ENCODE measurements around the gene CHI3L1.

CHI3L1 gene

DNA sequence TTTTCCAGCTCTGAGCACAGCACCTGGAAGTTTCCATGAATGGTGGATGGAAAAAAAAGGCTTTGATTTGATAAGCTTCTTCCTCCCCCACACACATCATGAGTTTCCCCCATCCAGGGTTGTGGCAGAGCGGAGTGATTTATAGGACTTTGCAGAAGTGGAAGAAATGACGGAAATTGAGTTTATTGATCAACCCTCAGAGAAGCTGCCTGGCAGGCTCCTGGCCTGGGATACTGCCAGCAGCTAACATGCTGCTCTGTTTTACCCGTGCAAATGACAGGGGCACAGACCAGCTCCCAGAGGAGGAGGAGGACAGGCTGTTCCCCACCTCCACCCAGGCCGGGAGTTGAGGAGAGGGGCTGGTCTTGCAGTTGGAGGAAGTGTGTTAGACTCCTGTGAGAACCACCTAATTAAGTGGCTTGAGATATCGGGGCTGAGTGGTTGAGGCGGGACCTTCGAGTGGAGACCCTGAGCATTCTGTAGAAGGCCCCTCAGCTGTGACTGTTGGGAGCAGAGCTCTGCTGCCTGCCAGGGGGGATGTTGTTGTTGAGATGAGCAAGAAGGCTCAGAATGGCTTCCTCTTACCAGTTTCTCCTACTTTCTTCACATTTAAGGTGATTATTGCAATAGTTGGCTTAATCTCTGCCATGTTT, 37.2 kb downstream of the CHI3L1 start:
- DNase-seq: no peak

DNA sequence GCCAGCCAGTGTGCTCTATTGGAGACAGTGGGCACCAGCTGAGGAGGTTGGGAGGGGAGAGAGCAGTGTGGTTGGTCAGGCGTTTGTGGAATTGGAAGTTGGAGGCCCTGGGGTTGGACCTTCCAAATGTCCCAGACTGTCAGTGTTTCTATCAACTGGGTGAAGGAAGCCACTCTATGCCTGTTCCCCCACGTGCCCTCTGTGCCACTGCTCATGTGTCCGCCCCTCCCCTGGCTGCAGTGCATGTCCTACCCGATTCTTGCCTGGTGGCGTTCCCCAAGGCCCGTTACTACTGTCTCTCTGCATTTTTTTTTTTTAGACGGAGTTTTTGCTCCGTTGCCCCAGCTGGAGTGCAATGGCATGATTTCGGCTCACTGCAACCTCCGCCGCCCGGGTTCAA, 37.9 kb downstream of the CHI3L1 start:
- DNase-seq: no peak

DNA sequence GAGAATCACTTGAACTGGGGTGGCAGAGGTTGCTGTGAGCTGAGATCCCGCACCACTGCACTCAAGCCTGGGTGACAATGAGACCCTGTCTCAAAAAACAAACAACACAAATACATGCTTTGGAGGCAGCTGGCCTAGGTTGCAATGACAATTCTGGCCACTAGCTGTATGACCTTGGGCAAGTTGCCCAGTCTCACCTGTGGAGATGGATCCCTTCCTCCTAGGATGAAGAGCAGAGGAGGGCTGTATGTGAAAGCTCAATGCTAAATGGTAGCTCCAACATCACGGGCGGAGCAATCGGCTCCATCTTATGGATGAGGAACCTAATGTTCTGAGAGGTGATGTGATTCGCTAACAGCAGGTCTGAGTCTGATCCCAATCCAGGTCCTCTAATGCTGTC, 38.4 kb downstream of the CHI3L1 start:
- DNase-seq: no peak

DNA sequence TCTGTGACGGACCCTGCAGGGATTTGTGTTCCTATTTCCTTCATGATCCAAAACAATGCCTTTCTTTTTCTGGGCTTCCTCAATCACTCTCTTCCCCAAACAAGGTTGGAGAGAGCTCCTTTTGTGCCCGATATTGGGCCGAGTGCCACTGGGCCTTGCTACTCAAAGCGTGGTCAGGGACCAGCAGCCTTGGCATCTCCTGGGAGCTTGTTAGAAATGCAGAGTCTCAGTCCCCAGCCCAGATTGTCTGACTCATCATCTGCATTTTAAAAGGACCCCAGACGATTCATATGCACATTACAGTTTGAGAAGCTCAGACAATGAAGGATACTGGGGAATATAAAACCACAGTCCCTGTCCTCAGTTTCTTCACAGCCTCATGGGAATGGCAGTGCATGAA, 39.1 kb downstream of the CHI3L1 start:
- DNase-seq: no peak

DNA sequence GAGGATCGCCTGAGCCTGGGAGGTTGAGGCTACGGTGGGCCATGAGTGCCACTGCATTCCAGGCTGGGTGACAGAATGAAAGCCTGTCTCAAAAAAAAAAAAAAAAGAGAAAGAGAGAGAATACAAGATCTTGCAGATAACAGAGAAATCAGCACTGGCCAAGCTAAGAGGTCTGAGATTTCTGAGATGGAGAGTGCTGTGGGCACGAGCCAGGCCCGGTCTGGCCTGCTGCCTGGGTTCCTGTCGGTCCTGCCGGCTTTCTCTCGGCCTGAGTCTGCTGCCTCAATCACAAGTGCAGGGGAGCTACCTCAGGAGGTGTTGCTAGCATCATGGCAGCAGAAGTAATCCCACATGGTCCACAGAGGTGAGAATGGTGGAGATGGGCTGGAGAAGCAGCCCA, 40.0 kb downstream of the CHI3L1 start:
- no peak for DNase-seq

DNA sequence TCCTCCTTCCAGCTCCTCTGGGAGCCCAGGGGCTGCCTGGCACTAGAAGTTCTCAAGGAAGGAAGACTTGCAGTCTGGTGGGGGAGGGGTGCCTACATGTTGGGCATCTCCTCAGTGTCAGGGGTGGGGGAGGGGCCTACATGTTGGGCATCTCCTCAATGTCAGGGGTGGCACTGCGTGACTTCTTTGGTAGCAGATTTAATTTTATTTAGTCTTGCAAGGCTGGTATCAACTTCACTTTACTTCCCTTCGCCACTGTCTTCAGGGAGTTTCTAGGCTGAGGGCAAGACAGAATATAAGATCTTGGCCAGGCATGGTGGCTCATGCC, 40.5 kb downstream of the CHI3L1 start:
- DNase-seq: no peak

DNA sequence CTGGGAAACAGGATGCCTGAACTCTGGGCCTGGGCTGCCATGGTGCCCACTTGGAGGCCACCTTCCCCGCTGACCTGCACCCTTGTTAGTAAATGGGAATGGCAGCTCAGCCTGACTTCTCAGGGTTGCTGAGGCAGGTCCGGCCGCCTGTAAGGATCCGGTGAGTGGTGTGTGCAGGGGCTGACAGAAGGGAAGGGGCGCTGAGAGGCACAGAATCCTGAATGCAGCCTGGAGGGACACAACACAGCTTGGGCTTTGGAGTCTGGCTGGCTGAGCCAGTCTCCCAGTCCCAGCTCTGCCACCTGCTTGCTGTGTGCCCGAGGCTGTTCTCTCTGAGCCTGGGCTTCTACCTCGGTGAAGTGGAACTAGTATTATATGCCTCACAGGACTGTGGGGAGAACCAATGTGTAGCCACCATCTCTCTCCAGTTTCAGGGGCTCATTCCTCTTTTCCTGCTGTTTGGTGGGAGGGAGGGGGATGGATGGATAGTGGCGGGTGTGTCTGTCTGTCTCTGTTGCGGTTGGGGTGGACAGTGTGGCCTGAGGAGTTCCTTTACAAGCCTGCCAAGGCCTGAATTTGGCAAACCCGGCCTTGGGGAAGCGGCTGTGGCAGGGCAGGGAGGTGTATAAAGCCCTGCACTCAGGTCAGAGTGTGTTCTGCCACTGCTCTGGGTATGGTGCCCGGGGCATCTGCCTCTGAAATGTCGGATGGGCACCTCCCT, 41.0 kb downstream of the CHI3L1 start:
- no peak for DNase-seq

DNA sequence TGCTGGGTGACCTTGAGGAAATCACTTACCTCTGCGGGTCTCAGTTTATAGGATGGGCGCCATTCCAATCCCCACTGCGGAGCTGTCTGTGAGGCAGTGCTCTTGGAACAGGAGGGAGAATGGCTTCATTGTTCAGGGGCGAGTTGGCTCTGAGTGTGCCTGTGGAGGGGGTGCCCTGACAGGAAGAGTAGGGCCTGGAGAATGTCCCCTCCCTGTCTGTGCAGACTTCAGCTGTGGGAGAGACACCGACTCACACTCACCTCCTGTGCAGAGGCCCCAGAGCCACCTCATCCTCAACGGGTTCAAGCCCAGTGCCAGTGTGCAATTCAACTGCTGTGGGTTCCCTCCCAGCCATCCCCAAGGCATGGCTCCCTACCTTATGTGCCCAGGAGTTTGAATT, 41.8 kb downstream of the CHI3L1 start:
- DNase-seq: no peak

DNA sequence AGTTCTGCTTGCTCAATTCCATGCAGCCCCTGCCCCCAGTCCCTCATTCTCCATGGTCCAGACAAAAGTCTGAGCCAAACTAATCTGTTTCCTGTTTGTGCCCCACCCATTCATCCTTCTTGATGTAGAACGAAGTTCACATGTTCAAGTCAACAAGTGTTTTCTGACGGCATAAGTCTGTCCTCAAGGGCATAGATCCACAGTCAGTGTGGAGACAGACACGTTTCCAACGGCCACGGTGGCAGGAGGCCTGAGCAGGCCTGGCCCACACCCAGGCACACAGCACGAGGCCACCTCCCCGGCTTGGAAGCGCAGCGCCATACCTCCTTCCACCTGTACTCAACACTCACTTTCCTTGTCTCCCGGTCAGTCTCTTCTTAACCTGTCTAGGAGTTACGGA, 42.9 kb downstream of the CHI3L1 start:
- no peak for DNase-seq

DNA sequence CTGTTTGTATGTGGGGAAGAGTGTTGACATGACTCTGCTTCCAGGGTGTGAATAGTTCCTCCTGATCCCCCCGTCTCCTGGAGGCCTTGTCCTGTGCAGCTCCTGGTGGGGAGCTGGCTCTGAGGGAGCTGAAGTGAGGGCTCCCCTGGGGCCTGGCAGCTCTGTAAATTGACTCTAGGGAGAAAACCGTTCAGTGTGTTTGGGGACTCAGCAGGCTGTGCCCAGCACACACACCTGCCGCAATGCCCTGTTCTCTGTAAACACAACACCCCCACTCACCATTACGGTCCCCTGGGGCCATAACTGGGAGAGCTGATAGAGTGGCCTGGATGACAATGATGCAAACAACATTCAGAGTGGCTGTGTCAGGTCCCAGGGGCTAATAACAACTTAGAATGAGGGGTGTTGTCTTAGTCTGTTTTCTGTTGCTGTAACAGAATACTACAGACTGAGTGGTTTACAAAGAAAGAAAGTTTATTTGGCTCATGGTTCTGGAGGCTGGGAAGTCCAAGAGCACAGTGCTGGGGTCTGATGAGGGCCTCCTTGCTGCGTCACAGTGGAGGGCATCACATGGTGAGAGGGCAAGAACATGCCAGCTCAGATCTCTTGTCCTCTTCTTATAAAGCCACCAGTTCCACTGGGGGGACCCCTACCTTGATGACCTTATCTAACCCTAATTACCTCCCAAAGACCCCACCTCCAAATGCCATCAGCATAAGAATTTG, 43.7 kb downstream of the CHI3L1 start:
- DNase-seq: no peak

DNA sequence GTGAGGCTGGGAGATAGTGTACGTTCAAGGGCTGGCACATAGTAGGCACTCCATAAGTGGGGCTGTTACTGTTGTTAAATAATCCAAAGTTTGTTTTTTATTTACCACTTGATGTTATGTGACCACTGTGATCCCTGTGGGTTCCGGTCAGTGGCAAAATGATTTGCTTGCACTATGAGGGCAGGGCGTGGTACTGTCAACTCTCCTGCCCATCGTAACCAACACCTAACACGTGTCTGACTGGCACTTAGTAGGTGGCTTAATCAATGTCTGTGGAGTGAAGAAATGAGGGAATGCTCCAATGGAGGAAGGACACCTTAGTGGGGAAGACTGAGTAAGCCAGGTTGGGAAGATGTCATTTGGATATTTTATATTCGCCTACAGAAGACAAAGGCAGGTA, 44.4 kb downstream of the CHI3L1 start:
- no peak for DNase-seq

DNA sequence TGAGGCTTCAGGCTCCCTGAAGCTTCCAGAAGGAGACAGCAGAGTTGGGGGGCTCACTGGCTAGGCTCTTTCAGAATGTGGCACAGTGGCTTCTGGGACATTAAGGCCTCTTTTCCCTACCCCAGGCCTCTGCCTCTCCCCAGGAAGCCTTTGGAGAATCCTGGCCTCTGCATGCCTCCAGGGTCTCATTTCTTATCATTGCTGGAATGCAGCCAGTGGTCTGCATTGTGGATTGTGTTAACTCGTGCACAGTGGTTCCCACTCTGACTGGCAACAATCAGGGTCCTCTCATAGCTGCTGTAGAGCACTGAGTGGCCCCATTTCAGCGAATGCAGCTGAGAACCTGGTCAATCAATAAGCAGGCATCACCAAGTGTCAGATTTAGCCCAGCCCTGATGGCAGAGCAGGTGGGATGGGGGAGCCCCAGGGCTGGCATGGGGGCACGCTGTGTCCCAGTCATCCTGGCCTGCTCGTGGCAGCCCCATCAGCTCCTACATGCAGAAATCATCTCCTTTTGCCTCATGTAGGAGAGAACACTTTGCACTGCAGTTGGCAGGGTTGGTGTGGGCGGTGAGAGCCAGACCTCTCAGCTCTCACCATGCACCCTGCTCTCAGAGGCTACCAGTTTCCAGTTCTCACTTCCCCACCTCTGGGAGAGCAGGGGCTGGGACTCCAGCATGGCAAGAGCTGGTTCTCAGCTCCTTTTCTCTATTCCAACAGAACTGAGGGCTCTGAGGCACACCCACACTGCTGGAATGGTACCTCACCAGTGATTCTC, 45.6 kb downstream of the CHI3L1 start:
- no peak for DNase-seq

DNA sequence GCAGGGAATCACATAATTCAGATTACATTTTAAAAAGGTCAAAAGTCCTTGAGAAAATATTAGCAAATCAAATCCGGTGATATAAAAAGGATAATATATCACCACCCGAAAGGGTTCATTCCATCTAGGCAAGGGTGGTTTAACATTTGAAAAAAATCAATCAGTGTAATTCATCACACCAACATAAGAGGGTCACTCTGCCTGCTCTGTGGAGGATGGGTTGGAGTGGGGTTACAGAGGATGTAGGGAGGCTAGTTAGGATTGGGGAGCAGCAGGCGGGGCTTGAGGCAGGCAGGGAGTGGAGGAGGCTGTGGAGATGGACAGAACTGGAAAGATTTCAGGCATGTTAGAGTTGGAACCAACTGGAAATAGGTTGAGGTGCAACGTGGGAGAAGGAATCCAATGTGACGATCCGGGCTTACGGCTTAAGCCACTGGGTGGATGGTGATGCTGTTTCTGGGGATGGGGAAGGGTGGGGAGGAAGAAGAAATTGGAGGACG, 46.5 kb downstream of the CHI3L1 start:
- no peak for DNase-seq

DNA sequence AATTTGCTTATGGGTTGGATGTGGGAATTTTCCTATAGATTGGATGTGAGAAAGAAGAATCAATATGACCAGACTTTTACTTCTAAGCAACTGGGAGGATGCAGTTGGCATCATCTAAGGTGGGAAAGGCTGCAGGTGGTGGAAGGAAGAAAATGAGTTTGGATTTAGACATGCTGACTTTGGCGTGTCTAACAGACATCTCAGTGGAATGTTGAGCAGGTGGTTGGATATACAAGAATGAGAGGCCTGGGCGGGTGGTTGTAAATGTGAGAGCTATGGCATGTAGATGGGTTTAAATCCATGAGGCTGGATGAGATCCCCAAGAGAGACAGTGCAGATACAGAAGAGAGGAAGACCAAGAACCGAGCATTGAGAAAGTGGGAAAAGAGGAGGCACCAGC, 48.4 kb downstream of the CHI3L1 start:
- no peak for DNase-seq

DNA sequence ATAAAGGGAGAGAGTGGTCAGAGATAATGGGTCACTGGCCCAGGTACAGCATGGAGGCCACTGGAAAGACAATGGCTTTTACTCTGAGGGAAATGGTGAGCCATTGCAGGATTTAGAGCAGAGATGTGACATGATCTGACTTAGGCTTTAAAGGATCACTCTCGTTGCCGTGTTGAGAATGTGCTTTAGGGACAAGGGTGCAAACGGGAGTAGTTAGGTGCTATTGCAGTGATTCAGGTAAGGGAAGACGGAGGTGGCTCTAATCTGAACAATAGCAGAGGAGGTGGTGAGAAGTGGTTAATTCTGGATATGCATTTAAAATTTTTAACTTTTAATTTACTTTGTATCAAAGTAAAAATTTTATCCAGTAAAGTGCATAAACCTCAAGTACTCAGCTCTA, 49.2 kb downstream of the CHI3L1 start:
- no peak for DNase-seq

DNA sequence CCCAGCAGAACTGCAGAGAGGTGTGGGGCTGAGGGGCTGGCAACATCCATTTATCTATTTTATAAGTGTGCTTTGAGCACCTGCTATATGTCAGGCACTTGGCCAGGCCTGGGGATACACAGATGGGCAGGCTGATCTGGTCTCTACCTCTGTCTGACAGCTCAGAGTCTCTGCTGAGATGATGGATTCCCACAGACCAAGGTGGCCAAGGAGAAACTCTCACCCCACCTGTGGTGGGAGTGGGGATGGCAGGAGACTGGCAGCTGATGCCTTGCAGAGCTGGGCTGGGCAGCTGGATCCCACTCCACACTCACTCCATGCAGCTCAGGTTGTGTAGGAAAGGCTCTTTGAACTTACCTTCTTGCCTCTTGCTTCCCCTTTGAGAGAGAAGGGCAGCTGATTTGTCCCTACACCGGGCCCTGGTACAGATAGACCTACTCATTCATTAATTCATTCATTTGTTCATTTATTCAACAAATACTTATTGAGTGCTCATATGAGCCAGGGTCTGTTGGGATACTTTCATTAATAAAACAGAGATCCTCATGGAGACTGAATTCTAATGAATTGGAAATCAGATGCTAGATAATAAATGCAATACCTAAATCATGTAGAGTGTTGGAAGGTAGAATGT, 50.0 kb downstream of the CHI3L1 start:
- DNase-seq: no peak

DNA sequence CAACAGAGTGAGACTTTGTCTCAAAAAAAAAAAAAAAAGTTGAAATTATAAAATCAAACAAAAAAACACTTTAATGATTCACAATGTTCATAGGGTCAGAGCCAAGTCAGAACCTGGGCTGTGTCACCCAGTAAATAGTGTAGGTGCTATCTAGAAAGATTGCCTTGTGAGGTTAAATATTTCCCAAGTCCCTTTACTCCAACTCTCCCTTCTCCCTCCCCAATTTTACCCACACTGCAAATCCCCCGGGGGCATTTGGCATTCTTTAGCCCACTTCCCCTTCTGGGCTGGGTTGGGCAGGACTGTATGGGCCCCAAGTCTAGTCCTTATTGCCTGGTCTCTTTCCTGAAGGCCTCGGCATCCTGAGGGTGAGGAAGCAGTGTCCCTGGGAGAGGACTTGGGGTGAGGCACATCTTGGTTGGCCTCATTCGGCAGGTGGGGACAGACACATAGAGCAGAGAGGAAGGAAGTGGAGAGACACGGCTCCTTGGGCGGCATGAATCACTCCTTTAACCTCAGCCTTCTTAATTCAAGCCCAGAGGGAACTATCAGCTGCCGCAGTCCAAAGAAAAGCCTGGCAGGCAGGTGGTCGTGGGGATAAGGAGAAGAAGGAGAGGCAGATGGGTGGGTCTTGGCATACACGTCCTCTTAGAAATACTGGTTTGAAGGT, 50.7 kb downstream of the CHI3L1 start:
- no peak for DNase-seq

DNA sequence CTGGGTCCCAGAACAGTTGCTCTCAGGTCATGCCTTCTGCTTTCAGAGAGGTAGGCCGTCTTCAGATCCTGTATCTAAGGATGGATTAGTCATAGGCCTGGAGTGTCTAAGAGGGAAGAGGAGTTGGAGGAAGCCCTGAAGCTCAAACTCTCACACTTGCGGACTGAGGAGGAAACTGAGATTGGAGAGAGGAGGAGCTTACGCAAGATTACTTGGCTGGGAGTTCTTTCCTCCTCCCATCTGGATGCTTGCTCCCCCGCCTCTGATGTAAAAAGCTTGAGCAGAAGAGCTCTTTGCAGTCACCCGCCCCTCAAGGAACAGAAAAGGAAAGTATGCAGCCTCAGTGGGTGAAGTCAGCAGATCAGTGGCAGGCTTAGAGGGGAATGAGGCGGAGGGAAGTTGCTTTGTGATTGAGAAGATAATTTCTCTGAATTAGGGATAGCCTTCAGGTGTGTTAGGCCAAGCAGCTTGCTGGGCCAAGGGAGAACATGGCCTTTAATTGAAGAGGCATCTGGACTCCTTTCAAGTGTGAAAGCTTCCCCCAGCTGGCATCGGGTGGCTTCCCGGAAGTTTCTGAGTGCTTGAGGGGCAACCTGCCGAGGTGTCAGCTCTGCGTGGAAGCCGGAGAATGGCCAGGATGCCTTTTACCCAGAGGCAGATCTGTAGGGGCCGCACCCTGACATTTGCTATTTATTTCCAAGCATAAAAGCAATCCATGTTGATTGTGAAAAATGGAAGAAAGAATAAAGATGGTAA, 52.4 kb downstream of the CHI3L1 start:
- DNase-seq: no peak

DNA sequence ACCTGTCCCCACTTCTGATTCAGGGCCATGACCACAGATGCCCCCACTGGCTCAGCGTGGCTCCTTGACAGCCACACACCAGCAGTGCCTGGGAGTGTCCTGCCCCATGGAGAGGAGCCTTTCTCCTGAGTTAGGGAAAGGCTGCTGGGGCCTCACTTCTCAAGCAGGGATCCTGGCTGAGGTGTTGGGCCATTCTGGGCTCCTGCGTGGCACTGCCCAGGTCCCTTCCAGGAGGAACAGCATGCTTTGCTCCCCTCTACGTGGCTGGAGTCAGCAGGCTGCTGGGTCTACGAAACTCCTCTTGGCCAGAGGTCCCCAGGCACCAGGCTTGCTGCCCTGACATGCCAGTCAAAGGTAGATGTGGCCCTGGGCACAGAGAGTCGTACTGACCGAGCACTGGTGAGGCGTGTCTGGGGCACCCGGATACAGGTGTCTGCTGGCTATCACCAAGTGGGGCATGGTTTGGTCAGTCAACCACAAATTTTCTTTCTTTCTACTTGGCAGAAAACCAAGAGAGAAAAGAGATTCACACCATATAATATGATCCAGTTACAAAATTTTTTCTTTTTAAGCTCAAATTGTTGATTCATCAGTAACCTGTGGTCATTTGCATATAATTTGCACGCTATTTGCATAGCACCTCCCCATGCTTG, 54.8 kb downstream of the CHI3L1 start:
- DNase-seq: no peak

DNA sequence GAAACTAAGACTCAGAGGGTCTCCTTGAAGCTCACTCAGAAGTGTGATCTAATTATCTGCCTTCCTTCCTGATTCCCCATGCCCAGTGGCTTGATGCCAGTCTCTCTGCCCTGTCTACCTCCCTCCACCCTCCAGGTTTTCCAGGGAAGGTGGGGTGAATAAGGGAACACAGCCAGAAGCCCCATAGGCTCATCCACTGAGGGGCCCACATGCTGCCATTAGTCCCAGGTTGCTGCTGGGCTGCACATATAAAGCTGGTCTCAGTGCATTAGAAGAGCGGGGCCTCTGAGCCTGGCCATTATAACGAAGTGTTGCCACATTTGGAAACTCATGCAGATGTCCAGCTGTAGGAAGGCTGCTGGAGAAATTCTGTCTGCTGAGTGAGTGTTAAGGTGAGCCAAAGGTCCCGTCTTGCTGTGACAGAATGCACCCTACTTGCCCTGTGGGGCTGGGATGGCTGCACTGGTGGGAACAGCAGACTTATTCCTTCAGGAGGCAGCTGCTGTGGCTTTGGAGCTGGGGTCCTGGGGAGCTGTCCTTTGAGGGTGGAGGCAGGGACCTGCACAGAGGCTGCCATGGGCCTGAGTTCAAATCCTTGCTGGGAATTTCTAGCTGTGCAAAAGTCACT, 56.0 kb downstream of the CHI3L1 start:
- DNase-seq: no peak
